RCC 7860 (cell line): ENCODE data around the gene ACHE.

Experiments
- DNase-seq: peaks from one replicate; pipeline ENCODE4 v3.0.0-alpha.2; 2015; ENCODE audit warnings: low spot score
- FAIRE-seq: peaks from 2 replicates; lab custom pipeline; 2012; peaks lifted over from hg19 to GRCh38; lab: Jason Lieb, UNC

ACHE gene

GRCh38 chr7:100886142-100886935 is 9.3 kb downstream of the ACHE start:
- no peak for FAIRE-seq
- DNase-seq: no peak

- no peak for DNase-seq
- FAIRE-seq: no peak
Observed at GRCh38 chr7:100885440-100886141, 10.1 kb downstream of the ACHE start.

DNA sequence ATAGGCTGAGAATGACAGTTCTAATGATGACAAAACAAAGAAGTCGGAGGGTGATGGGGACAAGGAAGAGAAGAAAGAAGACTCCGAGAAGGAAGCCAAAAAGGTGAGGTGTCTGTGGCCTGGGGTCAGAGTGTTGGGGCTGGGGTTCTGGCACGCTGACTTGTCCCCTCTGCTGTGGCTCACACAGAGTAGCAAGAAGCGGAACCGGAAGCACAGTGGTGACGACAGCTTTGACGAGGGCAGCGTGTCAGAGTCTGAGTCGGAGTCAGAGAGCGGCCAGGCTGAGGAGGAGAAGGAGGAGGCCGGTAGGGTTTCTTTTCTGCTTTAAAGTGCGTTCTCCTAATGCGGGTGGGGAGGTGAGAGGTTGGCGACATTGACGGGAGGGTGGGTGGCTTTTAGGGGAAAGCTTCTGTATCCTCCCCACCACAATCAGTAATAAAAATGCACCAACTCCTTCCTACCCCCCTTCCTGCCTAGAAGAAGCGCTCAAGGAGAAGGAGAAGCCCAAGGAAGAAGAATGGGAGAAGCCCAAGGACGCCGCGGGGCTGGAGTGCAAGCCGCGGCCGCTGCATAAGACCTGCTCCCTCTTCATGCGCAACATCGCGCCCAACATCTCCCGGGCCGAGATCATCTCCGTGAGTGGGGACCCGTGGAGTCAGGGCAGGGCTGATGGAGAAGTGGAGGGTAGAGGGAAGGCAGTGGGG is 10.8 kb downstream of the ACHE start:
- no peak for FAIRE-seq
- no peak for DNase-seq

DNA sequence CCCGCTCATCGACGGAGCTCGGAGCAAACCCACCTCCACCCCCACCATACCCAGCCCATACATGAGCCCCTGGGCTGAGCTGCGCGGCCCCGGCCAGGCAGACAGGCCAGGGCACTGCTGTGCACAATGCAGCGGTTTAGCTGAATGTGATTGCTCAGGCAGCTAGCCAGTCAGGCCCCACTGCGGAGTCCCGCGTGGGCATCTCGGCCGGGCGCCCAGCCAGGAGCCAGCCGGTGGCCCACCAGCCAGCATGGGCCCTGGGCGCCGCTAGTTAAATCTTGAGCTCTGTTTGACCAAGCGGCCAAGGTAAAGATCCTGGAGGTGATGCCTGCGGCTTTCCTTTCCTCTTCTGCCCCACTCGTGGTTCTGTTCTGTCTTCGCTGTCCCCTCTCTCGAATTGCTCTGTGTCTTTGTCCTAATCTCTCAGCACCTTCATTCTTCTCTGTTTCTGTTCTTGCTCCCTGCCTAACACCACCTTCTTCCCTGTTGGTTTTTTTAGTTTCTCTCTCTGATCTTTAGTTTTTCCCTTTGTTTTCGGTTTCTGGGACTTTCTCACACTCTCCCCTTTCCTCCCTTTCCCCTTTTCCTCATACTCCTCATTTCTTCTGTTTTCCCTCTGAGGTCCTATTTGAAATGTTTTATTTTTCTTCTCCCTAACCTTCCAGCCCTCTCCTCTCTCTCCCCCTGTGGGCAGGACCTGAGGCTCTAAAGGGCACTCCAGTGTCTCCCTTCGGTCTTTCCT is 12.7 kb downstream of the ACHE start:
- FAIRE-seq: no peak
- DNase-seq: no peak

- FAIRE-seq (no peak), DNase-seq (no peak)
Observed at GRCh38 chr7:100882201-100882600, 13.5 kb downstream of the ACHE start.

GRCh38 chr7:100881136-100881535 is 14.6 kb downstream of the ACHE start:
- no peak for FAIRE-seq

DNA sequence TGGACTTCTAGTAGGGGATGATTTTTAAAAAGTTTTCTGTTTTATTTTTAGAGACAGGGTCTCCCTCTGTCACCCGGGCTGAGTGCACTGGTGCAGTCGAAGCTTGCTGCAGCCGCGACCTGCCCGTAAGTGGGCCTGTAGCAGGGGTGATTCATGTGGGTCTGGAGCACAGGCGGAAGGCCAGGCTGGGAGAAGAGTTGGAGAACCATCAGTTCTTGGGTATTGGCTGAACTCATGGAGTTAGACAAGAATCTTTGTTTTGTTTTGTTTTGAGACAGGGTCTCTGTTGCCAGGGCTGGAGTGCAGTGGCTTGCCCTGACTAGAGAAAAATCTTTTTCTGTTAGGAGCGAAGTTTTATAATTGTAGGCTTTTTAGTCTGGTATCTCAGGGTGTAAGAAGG is 15.0 kb downstream of the ACHE start:
- DNase-seq: no peak
- FAIRE-seq: no peak

More at GRCh38 chr7:100881136-100881535, 14.6 kb downstream of the ACHE start:
- DNase-seq: no peak

DNA sequence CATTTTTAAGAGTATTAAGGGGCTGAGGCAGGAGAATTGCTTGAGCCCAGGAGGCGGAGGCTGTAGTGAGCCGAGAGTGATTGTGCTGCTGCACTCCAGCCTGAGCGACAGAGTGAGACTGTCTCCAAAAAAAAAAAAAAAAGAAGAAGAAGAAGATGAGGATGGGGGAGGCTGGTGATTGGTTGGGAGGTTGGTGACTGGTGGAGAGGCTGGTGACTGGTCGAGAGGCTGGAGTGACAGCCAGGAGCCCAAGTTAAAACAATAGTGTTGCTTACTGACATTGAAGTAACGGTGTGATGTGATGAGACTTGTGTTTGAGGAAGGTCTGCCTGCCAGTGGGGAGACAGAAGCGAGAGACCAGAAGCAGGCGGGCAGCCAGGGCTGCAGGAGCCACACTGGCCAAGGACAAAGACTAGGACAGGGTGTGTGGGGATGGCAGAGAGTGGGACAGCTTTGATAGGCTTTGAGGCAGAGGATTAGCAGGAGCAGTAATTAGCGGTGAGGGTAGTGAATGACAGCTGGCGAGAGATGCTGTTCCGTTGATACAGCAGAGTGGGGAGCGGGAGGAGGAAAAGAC is 15.9 kb downstream of the ACHE start:
- FAIRE-seq (no peak), DNase-seq (no peak)

DNA sequence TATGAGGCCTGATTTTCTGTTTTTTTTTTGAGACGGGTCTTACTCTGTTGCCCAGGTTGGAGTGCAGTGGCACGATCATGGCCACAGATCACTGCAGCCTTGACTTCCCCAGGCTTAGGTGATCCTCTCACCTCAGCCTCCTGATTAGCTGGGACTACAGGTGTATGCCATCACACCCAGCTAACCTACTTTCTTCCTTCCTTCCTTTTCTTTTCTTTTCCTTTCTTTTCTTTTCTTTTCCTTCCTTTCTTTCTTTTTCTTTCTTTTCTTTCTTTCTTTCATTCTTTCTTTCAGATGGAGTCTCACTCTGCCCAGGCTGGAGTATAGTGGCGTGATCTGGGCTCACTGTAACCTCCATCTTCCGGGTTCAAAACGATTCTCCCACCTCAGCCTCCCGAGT is 17.0 kb downstream of the ACHE start:
- FAIRE-seq: no peak
- DNase-seq: no peak

DNA sequence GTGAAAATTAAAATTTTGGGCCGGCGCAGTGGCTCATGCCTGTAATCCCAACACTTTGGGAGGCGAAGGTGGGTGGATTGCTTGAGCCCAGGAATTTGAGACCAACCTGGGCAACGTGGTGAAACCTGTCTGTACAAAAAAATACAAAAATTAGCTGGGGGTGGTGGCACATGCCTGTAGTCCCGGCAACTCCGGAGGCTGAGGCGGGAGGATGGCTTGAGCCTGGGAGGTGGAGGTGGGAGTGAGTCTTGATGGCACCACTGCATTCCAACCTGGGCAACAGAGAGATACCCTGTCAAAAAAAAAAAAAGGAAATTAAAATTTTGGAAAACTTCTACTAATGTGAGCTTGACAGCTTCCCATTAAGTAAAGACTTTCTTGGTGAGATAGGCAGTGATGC is 17.7 kb downstream of the ACHE start:
- DNase-seq: no peak
- no peak for FAIRE-seq

DNA sequence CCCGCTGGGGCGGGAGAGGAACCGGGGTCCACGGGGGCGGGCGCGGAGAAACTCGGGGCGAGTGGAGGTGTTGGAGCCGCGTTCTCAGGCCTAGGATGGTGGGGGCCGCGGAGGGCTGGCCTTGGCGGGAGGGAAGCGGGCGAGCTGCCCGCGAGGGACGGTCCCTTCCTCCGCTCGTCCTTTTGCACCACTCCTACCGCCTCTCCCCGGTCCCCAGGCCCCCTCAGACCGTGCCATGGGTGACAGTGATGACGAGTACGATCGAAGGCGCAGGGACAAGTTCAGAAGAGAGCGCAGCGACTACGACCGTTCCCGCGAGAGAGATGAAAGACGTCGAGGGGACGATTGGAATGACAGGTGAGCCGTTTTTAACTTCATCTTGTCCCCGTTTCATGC is 20.3 kb downstream of the ACHE start:
- peak; percentile 30 for DNase-seq
- no peak for FAIRE-seq

- DNase-seq (peak; percentile 95), FAIRE-seq (peak; percentile 81)
Observed at GRCh38 chr7:100874577-100875355, 20.9 kb downstream of the ACHE start, which contains the start of gene SRRT. Gene SRRT, plus strand, starts transcription at chr7:100875103. Its CDS starts 488 bp downstream, at chr7:100875591.

GRCh38 chr7:100874300-100874576 is 21.4 kb downstream of the ACHE start:
- DNase-seq (no peak), FAIRE-seq (no peak)

DNA sequence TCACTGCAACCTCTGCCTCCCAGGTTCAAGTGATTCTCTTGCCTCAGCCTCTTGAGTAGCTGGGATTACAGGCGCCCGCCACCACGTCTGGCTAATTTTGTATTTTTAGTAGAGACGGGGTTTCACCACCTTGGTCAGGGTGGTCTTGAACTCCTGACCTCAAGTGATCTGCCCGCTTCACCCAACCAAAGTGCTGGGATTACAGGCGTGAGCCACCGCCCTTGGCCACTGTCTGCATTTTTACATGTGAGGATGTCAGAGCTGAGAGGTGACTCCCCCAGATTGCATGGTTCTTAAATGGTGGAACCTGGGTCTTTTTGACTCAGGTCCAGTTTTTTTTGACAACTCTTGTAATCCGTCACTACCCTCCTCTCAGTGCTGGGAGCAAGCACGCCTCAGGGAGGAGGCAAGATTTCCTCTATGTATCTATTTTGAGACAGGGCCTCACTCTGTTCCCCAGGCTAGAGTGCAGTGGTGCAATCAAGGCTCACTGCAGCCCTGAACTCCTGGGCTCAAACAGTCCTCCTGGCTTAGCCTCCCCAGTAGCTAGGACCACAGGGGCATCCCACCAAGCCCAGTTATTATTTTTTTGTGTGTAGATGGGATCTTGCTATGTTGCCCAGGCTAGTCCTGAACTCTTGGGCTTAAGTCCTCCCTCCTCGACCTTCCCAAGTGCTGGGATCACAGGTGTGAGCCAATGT is 21.9 kb downstream of the ACHE start:
- no peak for DNase-seq
- FAIRE-seq: no peak

DNA sequence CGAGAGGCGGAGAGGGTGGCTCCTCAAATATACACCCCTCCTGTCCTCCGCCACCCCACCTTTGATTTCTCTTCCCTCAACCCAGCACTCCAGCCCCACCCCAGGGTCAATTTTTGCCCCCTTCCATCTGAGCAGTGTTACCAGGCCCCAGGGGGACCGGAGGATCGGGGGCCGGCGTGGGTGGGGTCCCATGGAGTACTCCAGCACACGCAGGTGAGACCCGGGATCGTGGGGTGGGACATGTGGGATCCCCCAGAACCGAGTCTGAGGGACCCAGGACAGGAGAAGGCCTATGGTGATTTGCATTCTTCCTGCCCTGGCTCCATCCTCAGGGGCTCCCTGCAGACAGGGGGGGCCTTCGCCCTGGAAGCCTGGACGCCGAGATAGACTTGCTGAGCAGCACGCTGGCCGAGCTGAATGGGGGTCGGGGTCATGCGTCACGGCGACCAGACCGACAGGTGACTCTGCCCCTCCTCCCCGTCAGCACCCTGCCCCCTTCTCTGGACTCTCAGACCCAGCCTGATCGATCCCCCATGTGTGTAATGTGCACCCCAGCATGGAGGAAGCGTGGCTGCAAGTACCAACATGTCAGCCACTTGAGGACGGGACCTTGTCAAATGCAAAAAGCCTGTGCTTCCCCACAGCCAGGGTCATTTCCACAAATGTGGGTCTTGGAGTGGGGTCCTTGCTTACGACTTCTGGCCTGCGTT is 27.8 kb downstream of the ACHE start:
- FAIRE-seq (no peak), DNase-seq (no peak)

GRCh38 chr7:100867040-100867775 is 28.5 kb downstream of the ACHE start, which contains the start of gene TRIP6:
Gene TRIP6, plus strand, starts transcription at chr7:100867387. Its CDS starts 111 bp downstream, at chr7:100867498.
- DNase-seq (peak; percentile 92), FAIRE-seq (peak; percentile 84)

GRCh38 chr7:100866729-100867039 is 29.0 kb downstream of the ACHE start:
- DNase-seq (no peak), FAIRE-seq (no peak)
